ENCODE measurements around the gene OR2AT4. TPM values are rescaled to one million over a fixed set of nuclear protein-coding genes. Genes with fewer than 3 reads are reported as not detected.
"Not testable (repeated sequence)": the region's sequence is repeated elsewhere in the genome, so short reads cannot be mapped to it uniquely, and the experiment has no call there.

OR2AT4 gene
- polyA plus RNA-seq, 3 donors, result not detected

DNA sequence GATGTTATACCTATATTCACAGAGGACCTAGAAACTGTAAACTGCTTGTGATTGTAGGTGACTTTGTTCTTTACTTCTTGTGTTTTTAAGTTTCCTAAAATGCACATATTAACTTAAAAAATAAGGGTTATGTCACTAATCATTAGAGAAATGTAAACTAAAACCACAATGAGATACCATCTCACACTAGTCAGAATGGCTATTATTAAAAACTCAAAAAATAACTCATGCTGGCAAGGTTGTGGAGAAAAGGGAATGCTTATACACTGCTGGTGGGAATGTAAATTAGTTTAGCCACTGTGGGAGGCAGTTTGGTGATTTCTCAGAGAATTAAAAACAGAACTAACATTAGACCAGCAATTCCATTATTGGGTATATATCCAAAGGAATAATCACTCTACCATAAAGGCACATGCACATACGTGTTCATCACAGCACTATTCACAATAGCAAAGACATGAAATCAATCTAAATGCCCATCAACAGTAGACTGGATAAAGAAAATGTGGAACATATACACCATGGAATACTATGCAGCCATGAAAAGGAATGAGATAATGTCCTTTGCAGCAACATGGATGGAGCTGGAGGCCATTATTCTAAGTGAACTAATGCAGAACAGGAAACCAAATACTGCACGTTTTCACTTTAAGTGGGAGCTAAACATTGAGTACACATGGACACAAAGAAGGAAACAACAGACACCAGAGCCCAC, 9.4 kb upstream of the OR2AT4 start:
- 65 to 73% (median 65%) methylated on average over 2 of the region's 2 CpGs for WGBS, 3 donors
- H3K27ac ChIP-seq (ENCODE audit: low read depth, low read length), result not testable (repeated sequence)

DNA sequence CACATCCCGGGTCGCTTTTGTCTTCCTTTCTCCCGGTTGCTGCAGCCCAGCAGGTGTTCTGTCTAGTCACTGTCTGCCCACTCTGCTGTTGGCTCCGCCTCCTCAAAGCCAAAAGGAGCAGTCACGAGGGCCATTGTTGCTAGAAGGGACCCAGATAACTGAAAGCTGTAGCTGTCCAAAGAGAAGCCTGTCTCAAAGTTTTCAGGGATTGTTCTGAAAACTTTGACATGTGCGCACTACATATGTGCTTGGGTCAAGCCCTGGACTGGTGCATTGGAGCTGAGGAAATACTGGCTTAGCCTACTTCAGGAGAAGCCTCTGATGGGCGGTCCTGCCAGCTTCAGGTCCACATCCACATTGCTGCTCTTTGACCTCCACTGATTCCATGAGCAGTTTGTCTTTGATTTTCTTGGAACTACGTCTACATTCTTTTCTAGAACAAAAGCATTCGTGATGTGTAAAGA, 8.8 kb upstream of the OR2AT4 start:
- H3K27ac ChIP-seq (ENCODE audit: low read depth, low read length), result no peak overlapping the region
- WGBS, 3 donors, result 47 to 66% (median 66%) methylated on average over 9 of the region's 9 CpGs

DNA sequence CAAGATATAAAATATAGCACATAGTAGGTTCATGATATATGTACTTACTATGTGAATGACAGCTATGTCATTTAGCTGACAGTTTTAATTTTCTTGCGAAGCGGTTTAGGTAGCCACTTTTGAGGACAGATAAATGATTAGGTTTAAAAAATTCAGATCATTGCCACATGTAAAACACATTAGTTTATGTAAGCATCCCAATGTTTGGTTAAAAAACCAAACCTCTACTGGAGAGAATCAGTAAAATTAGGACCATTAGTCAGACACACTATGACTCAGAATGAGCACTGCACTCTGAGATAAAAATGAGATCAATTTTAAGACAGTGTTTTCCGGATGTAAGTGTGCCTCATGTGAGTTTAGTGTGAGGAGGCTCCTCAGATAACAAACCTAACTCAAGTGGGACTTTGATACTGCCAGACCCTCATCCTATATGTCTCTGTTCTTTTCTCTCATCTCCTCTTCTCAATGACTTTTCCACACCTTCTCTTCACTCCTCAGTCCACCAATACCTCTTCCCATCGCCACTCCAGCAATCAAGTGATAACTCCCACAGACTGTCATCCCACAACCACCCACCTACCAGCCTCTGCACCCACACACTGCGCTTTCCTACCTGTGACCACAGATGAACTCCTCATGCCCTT, 6.8 kb upstream of the OR2AT4 start:
- no peak overlapping the region for H3K27ac ChIP-seq (ENCODE audit: low read depth, low read length)
- WGBS, 3 donors, result 74 to 78% (median 78%) methylated on average over 5 of the region's 5 CpGs

DNA sequence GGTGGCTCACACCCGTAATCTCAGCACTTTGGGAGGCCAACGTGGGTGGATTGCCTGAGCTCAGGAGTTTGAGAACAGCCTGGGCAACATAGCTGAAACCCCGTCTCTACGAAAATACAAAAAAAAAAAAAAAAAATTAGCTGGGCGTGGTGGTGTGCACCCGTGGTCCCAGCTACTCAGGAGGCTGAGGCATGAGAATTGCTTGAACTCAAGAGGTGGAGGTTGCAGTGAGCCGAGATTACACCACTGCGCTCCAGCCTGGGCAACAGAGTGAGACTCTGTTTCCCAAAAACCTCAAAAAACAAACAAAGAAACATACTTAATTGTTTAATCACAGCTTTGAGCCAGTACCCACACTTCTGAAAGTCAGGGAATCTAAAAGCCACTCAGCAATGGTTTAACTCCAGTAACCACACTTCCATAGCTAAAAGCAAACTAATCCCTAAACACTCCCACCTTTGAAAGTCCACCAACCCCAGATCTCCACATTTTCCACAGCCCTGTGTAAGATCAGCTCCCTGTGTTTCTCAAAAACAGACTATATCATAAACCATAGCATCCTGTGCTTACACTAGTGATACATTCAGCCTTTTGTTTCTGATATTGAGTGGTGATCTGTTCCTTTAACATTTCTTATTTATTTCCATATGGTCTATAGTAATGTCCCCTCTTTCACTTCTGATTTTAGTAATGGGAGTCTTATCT, 4.9 kb upstream of the OR2AT4 start:
- no peak overlapping the region for H3K27ac ChIP-seq (ENCODE audit: low read depth, low read length)
- 76 to 89% (median 86%) methylated on average over 8 of the region's 8 CpGs for WGBS, 3 donors

DNA sequence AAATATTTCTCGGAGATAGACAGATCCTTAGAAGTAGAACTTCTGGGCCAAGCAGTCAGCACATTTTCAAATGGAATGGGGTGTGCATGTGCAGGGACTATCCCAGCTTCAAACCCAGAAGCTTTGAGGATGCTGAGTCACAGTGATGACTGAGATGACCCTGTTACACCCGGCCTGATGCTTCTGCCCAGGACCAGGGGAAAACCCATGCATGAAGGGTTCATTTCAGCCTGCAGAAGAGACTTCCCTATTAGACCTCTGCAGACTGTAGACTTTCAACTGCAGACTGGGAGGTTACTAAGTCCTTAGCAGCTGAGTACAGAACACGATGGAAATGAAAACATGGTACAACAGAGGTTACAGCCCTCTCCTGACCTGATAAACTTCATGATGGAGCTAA, 3.6 kb upstream of the OR2AT4 start:
- 31 to 37% (median 33%) methylated on average over 3 of the region's 3 CpGs for WGBS, 3 donors
- no peak overlapping the region for H3K27ac ChIP-seq (ENCODE audit: low read depth, low read length)

DNA sequence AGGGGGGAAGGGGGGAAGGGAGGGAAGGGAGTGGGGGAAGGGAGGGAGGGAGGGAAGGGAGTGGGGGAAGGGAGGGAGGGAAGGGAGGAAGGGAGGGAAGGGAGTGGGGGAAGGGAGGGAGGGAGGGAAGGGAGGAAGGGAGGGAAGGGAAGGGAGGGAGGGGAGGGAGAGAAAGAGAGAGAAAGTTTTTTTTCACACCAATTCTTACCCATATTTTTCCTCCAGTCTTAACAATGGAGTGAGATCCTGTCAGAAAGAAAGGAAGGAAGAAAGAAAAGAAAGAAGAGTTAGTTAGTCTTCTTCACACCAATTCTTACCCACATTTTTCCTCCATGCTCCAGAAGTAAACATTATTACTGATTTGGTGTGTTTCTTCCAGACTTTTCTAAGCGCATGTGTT, 3.0 kb upstream of the OR2AT4 start:
- no peak overlapping the region for H3K27ac ChIP-seq (ENCODE audit: low read depth, low read length)
- WGBS, 3 donors, result 97 to 100% (median 100%) methylated on average over 1 of the region's 1 CpG

DNA sequence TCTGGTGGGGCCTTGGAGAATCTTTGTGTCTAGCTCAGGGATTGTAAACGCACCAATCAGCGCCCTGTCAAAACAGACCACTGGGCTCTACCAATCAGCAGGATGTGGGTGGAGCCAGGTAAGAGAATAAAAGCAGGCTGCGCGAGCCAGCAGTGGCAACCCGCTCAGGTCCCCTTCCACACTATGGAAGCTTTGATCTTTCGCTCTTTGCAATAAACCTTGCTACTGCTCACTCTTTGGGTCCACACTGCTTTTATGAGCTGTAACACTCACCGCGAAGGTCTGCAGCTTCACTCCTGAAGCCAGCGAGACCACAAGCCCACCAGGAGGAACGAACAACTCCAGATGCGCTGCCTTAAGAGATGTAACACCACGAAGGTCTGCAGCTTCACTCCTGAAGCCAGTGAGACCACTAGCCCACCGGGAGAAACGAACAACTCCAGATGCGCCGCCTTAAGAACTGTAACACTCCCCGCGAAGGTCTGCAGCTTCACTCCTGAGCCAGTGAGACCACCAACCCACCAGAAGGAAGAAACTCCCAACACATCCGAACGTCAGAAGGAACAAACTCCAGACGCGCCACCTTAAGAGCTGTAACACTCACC, 2.3 kb upstream of the OR2AT4 start:
- not testable (repeated sequence) for H3K27ac ChIP-seq (ENCODE audit: low read depth, low read length)
- 89 to 90% (median 89%) methylated on average over 22 of the region's 22 CpGs for WGBS, 3 donors

DNA sequence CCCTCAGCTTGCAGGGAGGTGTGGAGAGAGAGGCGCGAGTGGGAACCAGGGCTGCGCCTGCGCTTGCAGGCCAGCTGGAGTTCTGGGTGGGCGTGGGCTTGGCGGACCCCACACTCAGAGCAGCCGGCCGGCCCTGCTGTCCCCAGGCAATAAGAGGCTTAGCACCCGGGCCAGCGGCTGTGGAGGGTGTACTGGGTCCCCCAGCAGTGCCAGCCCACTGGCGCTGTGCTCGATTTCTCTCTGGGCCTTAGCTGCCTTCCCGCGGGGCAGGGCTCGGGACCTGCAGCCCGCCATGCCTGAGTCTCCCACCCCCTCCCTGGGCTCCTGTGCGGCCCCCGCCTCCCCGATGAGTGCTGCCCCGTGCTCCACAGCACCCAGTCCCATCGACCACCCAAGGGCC, 1.5 kb upstream of the OR2AT4 start:
- H3K27ac ChIP-seq (ENCODE audit: low read depth, low read length), result not testable (repeated sequence)
- 89 to 96% (median 93%) methylated on average over 16 to 21 of the region's 21 CpGs for WGBS, 3 donors

DNA sequence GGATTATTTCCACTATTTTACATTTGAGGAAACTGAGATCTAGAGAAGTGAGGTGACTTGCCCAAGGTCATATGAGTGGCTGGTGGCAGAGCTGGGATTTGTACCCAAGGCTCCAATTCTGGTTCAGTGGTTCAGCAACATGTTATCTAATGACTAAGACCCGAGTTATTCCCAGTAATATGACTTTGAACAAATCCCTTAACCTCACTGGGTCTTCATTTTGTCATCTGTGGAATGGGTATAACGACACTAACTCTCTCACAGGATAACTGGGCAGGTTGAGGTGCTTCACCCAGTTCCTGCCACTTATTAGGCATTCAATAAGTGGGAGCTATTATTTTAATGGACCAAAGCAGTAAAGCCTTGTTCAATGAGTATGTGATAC, 489 bp upstream of the OR2AT4 start:
- 63 to 73% (median 63%) methylated on average over 2 of the region's 2 CpGs for WGBS, 3 donors
- no peak overlapping the region for H3K27ac ChIP-seq (ENCODE audit: low read depth, low read length)

DNA sequence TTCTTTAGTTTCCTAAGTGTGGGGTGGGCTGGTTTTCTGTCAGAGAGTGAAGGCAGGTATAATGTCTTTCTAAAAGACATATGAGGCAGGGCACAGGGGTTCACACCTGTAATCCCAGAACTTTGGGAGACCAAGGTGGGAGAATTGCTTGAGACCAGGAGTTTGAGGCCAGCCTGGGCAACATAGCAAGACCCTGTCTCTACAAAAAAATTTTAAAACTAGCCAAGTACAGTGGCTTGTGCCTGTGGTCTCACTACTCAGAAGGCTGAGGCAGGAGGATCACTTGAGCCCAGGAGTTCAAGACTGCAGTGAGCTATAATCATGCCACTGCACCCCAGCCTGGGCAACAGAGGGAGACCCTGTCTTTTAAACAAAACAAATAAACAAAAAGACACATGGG, 2.3 kb downstream of the OR2AT4 start:
- H3K27ac ChIP-seq (ENCODE audit: low read depth, low read length), result not testable (repeated sequence)

DNA sequence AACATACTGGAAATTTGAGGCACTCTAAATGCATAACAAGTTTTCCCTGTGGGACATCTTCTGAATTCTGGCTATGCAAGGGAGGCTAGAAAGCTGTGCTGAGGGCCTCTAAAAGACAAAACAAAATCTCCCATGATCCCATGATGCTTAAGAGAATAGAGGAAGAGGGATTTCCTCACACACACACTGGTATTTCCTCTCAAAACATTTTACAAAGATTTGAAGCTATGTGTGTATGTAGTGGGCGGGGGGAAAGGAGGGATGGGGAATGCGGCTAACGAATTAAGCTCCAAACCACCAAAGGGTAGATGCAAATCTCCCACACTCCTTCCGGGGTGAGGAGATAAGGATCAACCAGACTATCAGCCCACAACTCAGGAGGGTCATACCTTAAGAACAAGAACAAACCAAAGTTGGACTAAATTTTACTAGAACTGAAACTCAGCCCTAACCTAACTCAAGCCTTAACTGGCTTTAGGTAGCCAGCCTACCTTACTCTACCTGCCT, 6.0 kb downstream of the OR2AT4 start:
- WGBS, 3 donors, result 82 to 85% (median 83%) methylated on average over 4 of the region's 4 CpGs
- H3K27ac ChIP-seq (ENCODE audit: low read depth, low read length), result no peak overlapping the region

DNA sequence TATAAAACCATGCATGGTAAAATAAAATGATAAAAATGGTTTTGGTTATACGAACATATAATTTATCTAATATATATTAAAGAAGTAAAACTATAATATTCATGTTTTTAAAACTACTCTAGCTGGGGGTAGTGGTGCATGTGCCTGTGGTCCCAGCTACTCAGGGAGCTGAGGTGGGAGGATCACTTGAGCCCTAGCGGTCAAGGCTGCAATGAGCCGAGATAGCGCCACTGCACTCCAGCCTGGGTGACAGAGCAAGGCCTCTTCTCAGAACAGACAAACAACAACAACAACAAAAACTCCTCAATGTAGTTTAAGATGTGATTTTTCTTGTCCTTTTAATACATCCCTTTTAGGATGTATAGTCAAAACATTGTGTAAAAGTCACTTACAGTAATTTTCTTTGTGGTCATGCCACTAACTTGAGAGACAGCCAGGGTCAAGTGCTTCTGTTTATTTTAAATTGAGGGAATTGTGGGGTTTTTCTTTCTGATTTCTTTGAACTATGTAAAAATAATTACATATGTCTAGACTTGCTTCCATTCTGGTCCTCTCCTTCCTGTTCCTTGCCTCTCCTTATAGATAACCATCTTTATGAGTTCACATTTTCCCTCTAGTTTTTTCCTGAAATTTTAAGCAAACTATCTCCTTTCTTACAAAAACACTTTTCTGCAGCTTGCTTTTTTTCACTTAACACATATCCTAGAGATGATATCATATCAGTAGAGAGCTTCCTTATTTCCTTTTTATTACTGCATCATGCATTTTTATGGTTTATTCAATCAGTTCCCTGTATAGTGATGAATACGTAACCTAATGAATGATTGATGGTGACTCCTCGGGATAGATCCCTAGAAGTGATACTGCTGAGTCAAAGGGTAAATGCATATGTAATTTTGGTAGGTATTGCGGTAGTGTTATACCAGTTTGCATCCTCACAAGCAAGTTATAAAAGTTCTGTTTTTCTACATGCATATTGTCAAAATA, 9.1 kb downstream of the OR2AT4 start:
- no peak overlapping the region for H3K27ac ChIP-seq (ENCODE audit: low read depth, low read length)
- 72 to 85% (median 73%) methylated on average over 7 of the region's 7 CpGs for WGBS, 3 donors

DNA sequence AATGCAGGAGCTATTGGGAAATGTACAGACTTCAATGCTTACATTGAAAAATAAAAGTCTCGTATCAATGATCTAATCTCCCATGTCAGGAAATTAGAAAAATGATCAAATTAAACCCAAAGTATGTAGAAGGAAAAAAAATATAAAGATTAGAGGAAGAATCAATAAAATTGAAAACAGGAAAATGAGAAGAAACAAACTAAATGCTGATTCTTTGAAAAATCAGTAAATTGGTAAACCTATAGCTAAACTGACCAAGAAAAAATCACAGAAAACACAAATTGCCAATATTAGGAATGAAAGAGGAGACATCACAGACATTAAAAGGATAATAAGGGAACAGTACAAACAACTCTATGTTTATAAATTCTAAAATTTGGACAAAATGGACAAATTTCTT, 11.8 kb downstream of the OR2AT4 start:
- H3K27ac ChIP-seq (ENCODE audit: low read depth, low read length), result no peak overlapping the region
- WGBS, 3 donors, result 76 to 79% (median 76%) methylated on average over 1 of the region's 1 CpG

DNA sequence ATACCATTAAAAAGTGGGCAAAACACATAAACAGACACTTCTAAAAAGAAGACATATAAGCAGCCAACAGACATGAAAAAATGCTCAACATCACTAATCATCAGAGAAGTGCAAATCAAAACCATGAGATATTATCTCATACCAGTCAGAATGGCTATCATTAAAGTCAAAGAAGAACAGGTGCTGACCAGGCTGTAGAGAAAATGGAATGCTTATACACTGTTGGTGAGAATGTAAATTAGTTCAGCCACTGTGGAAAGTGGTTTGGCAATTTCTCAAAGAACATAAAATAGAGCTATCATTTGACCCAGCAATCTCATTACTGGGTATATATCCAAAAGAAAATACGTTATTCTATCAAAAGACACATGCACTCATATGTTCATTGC, 13.5 kb downstream of the OR2AT4 start:
- 43 to 81% (median 80%) methylated on average over 1 of the region's 1 CpG for WGBS, 3 donors
- H3K27ac ChIP-seq (ENCODE audit: low read depth, low read length), result no peak overlapping the region

DNA sequence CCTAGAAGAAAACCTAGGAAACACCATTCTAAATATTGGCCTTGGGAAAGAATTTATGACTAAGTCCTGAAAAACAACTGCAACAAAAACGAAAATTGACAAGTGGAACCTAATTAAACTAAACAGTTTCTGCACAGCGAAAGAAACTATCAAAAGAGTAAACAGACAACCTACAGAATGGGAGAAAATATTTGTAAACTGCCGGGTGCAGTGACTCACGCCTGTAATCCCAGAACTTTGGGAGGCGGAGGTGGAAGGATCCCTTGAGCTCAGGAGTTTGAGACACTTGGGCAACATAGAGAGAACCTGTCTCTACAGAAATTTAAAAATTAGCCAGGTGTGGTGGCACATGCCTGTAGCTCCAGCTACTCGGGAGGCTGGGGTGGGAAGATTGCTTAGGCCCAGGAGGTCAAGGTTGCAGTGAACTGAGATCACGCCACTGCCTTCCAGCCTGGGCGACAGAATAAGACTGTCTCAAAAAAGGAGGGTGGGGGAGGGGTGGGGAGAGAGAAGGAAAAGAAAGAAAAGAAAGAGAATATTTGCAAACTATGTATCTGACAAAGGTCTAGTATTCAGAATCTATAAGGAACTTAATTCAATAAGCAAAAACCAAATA, 14.0 kb downstream of the OR2AT4 start:
- 67 to 84% (median 81%) methylated on average over 8 of the region's 8 CpGs for WGBS, 3 donors

DNA sequence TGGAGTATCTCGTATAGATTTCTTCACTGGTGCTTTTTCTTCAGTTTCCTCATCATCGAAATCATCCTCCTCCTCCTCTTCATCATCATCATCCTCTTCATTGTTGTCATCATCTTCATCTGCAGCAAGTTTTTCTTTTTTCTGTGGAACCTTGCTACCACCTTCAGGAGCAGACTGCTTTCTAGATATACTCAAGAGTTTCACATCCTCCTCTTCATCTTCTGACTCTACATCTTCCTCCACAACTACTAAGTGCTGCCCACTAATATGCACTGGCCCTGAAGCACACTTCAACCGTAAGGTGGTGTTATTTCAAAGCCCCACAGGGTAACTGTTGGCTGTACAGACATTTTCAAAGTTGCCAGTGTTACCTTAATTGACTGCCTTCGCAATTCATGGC, 17.1 kb downstream of the OR2AT4 start:
- no peak overlapping the region for H3K27ac ChIP-seq (ENCODE audit: low read depth, low read length)
- 85 to 87% (median 87%) methylated on average over 4 of the region's 4 CpGs for WGBS, 3 donors

More for the DNA sequence above, 14.0 kb downstream of the OR2AT4 start:
- H3K27ac ChIP-seq (ENCODE audit: low read depth, low read length), result no peak overlapping the region

DNA sequence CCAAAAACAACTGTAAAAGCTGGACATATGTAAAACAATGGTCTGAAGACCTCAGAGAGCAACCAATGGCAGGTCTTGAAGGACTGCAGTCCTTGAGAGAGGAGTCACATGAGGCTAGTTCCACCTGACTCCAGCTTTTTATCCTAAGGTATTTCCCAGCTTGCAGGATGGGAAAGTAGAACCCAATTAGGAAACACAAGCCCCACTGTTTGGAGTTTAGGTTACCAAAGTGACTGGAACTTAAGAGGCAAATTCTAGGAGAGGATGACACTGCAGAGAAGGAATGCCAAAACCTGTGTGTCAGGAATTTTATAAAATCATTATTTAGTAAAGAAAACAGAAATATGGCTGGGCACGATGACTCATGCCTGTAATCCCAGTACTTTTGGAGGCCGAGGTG, 18.4 kb downstream of the OR2AT4 start:
- 84 to 89% (median 88%) methylated on average over 2 of the region's 2 CpGs for WGBS, 3 donors
- no peak overlapping the region for H3K27ac ChIP-seq (ENCODE audit: low read depth, low read length)

DNA sequence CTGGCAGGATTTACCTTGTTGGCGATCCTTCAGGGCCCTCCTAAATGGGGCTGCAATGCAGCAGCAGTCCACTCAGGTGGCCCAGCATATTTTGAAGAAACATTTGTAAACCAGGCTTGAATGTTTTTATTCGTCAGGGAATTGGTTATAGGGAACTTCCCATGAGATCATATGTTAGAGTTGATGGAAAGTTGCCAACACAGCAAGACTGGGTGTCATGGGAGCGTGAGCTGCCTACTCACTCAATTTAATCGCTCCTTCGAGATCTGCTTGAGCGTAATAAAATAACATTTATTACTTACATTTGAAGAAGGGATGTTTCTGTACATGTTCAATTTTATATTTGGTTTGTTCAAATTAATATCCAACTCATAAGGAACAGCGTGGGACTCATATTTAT, 19.4 kb downstream of the OR2AT4 start:
- no peak overlapping the region for H3K27ac ChIP-seq (ENCODE audit: low read depth, low read length)
- 67 to 74% (median 69%) methylated on average over 7 of the region's 7 CpGs for WGBS, 3 donors
